Type B pancreatic cell (in vitro differentiated cells): ENCODE data around the gene PLCL2. TPM values are rescaled to one million over a fixed set of nuclear protein-coding genes. Genes with fewer than 3 reads are reported as not detected.

Experiments
- DNase-seq: peaks from one replicate; pipeline ENCODE4 v3.0.0; 2021; ENCODE audit warnings: mixed read lengths; ENCODE audit not compliant: unreplicated experiment; ENCODE audit errors: extremely low spot score
- H3K27ac Mint-ChIP-seq: 2 replicates; pipeline ENCODE4 v1.8.0; 2021; ENCODE audit warnings: mild to moderate bottlenecking, mixed read lengths
- H3K27me3 Mint-ChIP-seq: 2 replicates; pipeline ENCODE4 v1.8.0; 2021; ENCODE audit warnings: mixed read lengths
- H3K36me3 Mint-ChIP-seq: 2 replicates; pipeline ENCODE4 v1.8.0; 2021; ENCODE audit warnings: mixed read lengths
- H3K4me1 Mint-ChIP-seq: one replicate; pipeline ENCODE4 v1.8.0; 2021; ENCODE audit warnings: mixed read lengths; ENCODE audit not compliant: unreplicated experiment
- H3K4me3 Mint-ChIP-seq: 2 replicates; pipeline ENCODE4 v1.8.0; 2021; ENCODE audit warnings: mild to moderate bottlenecking, mixed read lengths
- H3K9me3 Mint-ChIP-seq: 2 replicates; pipeline ENCODE4 v1.8.0; 2021; ENCODE audit warnings: mixed read lengths
- total RNA-seq: library from RNA; stranded (reverse); gene quantifications from 2 replicates; pipeline ENCODE4 v1.2.1, GENCODE V29; 2021; ENCODE audit warnings: low replicate concordance
- TF ChIP-seq, protein P1 (sequence below): fragments of 200-600 bp; sonication (generic); conservative IDR thresholded peaks from 2 replicates; pipeline ENCODE4 v1.5.0; 2021; ENCODE audit warnings: antibody characterized with exemption, mild to moderate bottlenecking

Gene PLCL2
- total RNA-seq, 1 donor from 2014 or later = 10.6 TPM

DNA sequence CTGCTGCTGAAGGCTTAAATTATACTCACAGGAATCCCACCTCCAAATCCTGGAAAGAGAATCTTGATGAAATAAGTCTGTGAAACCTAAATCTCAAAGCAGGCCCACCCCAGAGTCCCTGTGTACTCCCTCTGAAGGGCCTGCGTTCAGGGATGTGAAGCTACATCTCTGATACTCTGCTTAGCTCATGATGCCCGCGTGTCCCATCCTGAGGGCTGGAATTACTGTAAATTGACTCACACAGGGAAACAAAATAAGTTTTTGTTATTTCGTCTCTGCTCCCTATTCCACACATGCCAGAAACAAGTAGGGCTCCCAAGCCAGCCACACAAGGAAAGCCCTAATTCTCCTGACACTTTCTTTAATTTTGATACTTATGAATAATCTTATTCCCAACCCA, 10.9 kb upstream of the PLCL2 start:
- peaks cover 18% of the 10 kb centered on the region for H3K4me1 Mint-ChIP-seq
- H3K4me3 Mint-ChIP-seq = no peak overlapping the region
- H3K27ac Mint-ChIP-seq = no peak overlapping the region
- H3K27me3 Mint-ChIP-seq = peaks cover 18% of the 10 kb centered on the region
- TF ChIP-seq, protein P1, sequence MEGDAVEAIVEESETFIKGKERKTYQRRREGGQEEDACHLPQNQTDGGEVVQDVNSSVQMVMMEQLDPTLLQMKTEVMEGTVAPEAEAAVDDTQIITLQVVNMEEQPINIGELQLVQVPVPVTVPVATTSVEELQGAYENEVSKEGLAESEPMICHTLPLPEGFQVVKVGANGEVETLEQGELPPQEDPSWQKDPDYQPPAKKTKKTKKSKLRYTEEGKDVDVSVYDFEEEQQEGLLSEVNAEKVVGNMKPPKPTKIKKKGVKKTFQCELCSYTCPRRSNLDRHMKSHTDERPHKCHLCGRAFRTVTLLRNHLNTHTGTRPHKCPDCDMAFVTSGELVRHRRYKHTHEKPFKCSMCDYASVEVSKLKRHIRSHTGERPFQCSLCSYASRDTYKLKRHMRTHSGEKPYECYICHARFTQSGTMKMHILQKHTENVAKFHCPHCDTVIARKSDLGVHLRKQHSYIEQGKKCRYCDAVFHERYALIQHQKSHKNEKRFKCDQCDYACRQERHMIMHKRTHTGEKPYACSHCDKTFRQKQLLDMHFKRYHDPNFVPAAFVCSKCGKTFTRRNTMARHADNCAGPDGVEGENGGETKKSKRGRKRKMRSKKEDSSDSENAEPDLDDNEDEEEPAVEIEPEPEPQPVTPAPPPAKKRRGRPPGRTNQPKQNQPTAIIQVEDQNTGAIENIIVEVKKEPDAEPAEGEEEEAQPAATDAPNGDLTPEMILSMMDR = no peak
- peaks cover 10% of the 10 kb centered on the region for H3K9me3 Mint-ChIP-seq
- no peaks in the 10 kb centered on the region for H3K36me3 Mint-ChIP-seq
- no peak for DNase-seq

DNA sequence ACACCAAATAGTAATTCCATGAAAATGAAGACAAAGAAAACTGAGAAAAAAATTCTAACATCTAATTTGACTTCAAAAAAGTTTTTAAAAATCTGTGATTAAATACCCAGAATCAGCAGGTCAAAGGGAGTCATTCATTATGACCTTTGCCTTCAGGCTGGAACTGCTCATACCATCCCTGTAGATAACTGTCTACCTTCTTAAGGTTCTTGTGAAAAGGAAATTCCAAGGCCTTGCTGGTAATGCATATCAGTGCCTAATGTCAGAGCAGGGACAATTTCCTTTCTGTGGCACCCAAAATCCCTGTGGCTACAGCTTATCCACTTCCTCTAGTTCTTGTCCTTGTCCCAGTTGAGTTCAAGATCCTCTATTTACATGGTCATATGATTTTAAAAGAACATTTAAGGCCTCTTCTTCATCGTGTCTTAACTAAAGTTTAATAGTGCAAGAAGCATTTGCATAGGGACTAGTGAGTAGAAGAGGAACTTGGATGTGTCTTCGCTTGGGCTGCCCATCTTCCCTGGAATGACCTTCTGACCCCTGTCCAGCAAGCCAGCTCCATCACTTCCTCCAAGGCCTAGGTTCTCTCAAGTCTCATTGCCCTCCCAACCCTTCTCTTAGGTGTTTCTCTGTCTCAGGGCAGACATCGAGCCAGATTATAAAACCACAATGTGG, 8.7 kb upstream of the PLCL2 start:
- no peak for DNase-seq
- Mint-ChIP-seq H3K4me1 (peaks cover 18% of the 10 kb centered on the region), H3K27ac (no peak overlapping the region), H3K36me3 (no peaks in the 10 kb centered on the region), H3K9me3 (peaks cover 10% of the 10 kb centered on the region), H3K27me3 (peaks cover 24% of the 10 kb centered on the region), H3K4me3 (no peak overlapping the region)
- TF ChIP-seq, protein P1 = no peak

DNA sequence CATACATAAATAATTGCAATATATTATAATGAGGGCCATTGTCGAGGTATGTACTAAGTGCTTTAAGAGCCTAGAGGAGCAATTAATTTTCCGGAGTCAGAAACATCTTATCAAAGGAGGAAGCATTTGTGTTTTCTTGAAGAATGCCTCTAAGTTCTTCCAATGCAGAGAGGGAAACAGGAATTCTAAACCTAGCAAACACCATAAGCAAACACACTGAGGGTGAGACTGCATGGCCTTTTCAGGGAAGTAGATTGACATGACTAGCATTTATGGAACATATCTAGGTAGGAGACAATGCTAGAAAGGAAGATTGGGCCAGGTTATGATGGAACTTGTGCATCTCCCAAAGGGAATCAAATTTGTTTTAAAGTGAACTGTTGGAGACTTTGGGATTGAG, 7.2 kb upstream of the PLCL2 start:
- Mint-ChIP-seq H3K27me3 (peaks cover 35% of the 10 kb centered on the region), H3K4me1 (peaks cover 19% of the 10 kb centered on the region), H3K27ac (no peak overlapping the region), H3K9me3 (peaks cover 10% of the 10 kb centered on the region), H3K4me3 (no peak overlapping the region), H3K36me3 (no peaks in the 10 kb centered on the region)
- DNase-seq = no peak
- TF ChIP-seq, protein P1 = no peak

DNA sequence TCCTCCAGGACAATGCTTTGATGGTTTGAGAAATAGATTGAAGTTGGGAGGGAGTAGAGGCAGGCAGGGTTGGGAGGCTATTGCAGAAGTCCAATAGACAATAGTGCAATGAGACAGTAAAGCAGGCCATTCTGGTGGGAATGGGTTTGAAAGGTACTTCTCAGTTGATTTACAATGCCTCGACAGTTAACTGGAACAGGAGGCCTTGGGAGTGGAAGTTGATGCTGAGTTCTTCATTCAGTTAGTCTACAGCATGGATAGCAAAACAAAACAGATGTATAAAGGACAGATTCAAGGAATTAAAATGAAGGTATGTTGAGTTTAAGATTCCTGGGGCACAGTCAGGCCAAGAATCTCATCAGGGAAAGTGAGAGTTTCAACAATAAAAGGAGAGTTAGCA, 6.8 kb upstream of the PLCL2 start:
- peaks cover 23% of the 10 kb centered on the region for H3K4me1 Mint-ChIP-seq
- no peaks in the 10 kb centered on the region for H3K36me3 Mint-ChIP-seq
- H3K27ac Mint-ChIP-seq = no peak overlapping the region
- no peak for DNase-seq
- H3K9me3 Mint-ChIP-seq = peaks cover 10% of the 10 kb centered on the region
- peaks cover 31% of the 10 kb centered on the region for H3K27me3 Mint-ChIP-seq
- TF ChIP-seq, protein P1 = no peak
- H3K4me3 Mint-ChIP-seq = no peak overlapping the region

DNA sequence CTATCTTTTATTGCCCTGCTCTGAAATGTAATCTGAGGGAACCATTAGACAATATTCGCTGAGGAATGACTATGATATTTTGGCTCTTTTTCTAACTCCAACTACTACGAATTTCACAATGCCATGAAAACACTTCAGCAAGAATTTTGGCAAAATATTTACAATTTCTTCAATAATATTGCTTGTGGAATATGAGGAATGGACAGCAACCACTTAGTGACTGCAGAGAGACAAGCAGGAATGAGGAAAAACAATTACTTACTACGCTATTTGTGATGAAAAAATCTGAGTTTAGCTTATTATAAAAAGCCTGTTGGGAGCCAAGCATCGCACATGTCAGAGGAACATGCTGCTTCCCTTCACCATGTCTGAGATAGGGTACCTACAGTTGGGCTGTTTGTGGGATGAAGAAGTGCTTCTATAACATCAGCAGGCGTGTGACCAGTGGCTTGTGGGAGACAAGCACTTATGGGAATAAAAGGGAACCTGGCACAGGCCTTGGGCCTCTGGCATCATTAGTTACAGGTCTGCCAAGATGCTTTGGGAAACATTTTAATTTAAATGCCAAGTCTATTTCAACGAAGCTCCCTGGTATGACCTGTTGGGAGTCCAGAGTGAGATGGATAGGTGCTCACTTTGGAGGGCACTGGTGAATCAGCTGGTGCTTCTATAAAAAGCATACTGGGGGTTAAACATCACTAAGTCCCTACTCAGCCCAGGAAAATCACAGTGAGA, 2.7 kb upstream of the PLCL2 start:
- no peak for DNase-seq
- TF ChIP-seq, protein P1 = no peak
- Mint-ChIP-seq H3K4me1 (peaks cover 34% of the 10 kb centered on the region), H3K27ac (no peak overlapping the region), H3K36me3 (no peaks in the 10 kb centered on the region), H3K27me3 (peaks cover 26% of the 10 kb centered on the region), H3K4me3 (peak overlapping the region; percentile 19), H3K9me3 (peaks cover 10% of the 10 kb centered on the region)
